B cell (primary cell): ENCODE data around the gene TBC1D10A. TPM values are rescaled to one million over a fixed set of nuclear protein-coding genes. Genes with fewer than 3 reads are reported as not detected.
A peak's percentile ranks its signal among the peaks of the same experiment; 100 is the strongest.

Experiments used
- ATAC-seq: fragments of 200-7000 bp; cut with Tn5 transposase; one replicate; pipeline ENCODE4 v1.10.0; 2021; ENCODE audit warnings: low read depth, mild to moderate bottlenecking, moderate number of reproducible peaks, moderate library complexity
- CTCF ChIA-PET: fragments of 350-600 bp; sonication (Branson Sonifier 250); formaldehyde crosslinking; loops from one replicate; lab custom pipeline; 2021; ENCODE audit warnings: antibody characterized with exemption, inconsistent platforms; lab: Charles Lee
- POLR2A ChIA-PET: fragments of 350-600 bp; sonication (Branson Sonifier 250); formaldehyde crosslinking; loops from one replicate; lab custom pipeline; 2021; ENCODE audit warnings: antibody characterized with exemption; lab: Charles Lee
- DNase-seq: peaks from one replicate; pipeline ENCODE4 v3.0.0; 2013
- H2AFZ ChIP-seq: 2 replicates; pipeline ENCODE4 v1.6.1; 2012; ENCODE audit warnings: mild to moderate bottlenecking, low read depth, low read length; ENCODE audit not compliant: insufficient read depth, poor library complexity, severe bottlenecking
- H3K27ac ChIP-seq, 2 donors: 1 replicate in 1 of 2; 2 replicates in 1 of 2; pipeline ENCODE4 v1.5.1; 2012 to 2013; ENCODE audit warnings: low read length in 2 of 2, mild to moderate bottlenecking in 2 of 2, moderate library complexity in 1 of 2
- H3K27me3 ChIP-seq, 4 experiments: fragments of 200-600 bp in 1 of 4; sonication (generic) in 1 of 4; replicated peaks in 1 of 4; 1 replicate in 2 of 4; 2 replicates in 2 of 4; pipeline versions ENCODE4 v1.6.1 to v1.7.0; 2013 to 2016; ENCODE audit warnings: low read length in 3 of 4, mild to moderate bottlenecking in 2 of 4, mixed read lengths in 1 of 4, moderate library complexity in 1 of 4; ENCODE audit not compliant: insufficient read depth in 4 of 4, control insufficient read depth in 3 of 4; ENCODE audit errors: control extremely low read depth in 1 of 4
- H3K36me3 ChIP-seq, 2 experiments: replicated peaks in 1 of 2; 1 replicate in 1 of 2; 2 replicates in 1 of 2; pipeline versions ENCODE4 v1.6.1 to v1.7.1; 2013; ENCODE audit warnings: low read length in 1 of 2; ENCODE audit not compliant: insufficient read depth in 2 of 2, control insufficient read depth in 1 of 2; ENCODE audit errors: control extremely low read depth in 1 of 2, extremely low read depth in 1 of 2
- H3K4me1 ChIP-seq, 2 donors: fragments of 200-600 bp in 1 of 2; sonication (generic) in 1 of 2; 1 replicate in 1 of 2; 2 replicates in 1 of 2; pipeline versions ENCODE4 v1.5.1 to v1.6.1; 2013 to 2017; ENCODE audit warnings: low read length in 2 of 2; ENCODE audit not compliant: control insufficient read depth in 2 of 2, insufficient read depth in 2 of 2
- H3K4me2 ChIP-seq: replicated peaks from 2 replicates; pipeline ENCODE3; 2012; ENCODE audit warnings: mild to moderate bottlenecking, low read depth, low read length; ENCODE audit not compliant: poor library complexity, severe bottlenecking
- H3K4me3 ChIP-seq, 5 experiments: fragments of 200-600 bp in 1 of 5; sonication (generic) in 1 of 5; 1 replicate in 3 of 5; 2 replicates in 2 of 5; pipeline versions ENCODE4 v1.5.1 to v1.7.0; 2011 to 2016; ENCODE audit warnings: low read length in 4 of 5, mild to moderate bottlenecking in 4 of 5, low read depth in 2 of 5, control low read depth in 1 of 5, moderate library complexity in 1 of 5; ENCODE audit not compliant: insufficient read depth in 1 of 5; ENCODE audit errors: control extremely low read depth in 1 of 5, extremely low read depth in 1 of 5
- H3K79me2 ChIP-seq: fragments of 200-600 bp; sonication (generic); one replicate; pipeline ENCODE4 v1.6.0; 2016; ENCODE audit warnings: low read length; ENCODE audit not compliant: control insufficient read depth, insufficient read depth
- H3K9ac ChIP-seq: fragments of 200-600 bp; sonication (generic); 2 replicates; pipeline ENCODE4 v1.6.1; 2017; ENCODE audit warnings: mild to moderate bottlenecking, low read length, moderate library complexity
- H3K9me3 ChIP-seq, 3 donors: one replicate each; pipeline versions ENCODE4 v1.6.1 to v1.7.1; 2013; ENCODE audit warnings: low read length in 2 of 3; ENCODE audit not compliant: control insufficient read depth in 2 of 3, insufficient read depth in 1 of 3; ENCODE audit errors: control extremely low read depth in 1 of 3
- H4K20me1 ChIP-seq: 2 replicates; pipeline ENCODE4 v1.6.0; 2012; ENCODE audit warnings: mild to moderate bottlenecking, low read length; ENCODE audit not compliant: insufficient read depth, control insufficient read depth, poor library complexity, severe bottlenecking
- H3K27ac Mint-ChIP-seq: one replicate; pipeline ENCODE4 v1.8.0; 2021; ENCODE audit warnings: mixed read lengths
- H3K27me3 Mint-ChIP-seq: one replicate; pipeline ENCODE4 v1.8.0; 2021; ENCODE audit warnings: mixed read lengths
- H3K4me1 Mint-ChIP-seq: one replicate; pipeline ENCODE4 v1.8.0; 2021; ENCODE audit warnings: mixed read lengths
- H3K4me3 Mint-ChIP-seq: one replicate; pipeline ENCODE4 v1.8.0; 2021; ENCODE audit warnings: mixed read lengths
- H3K9me3 Mint-ChIP-seq: one replicate; pipeline ENCODE4 v1.8.0; 2022; ENCODE audit warnings: mixed read lengths; ENCODE audit not compliant: insufficient read depth
- EZH2 ChIP-seq: IDR thresholded peaks from 2 replicates; pipeline ENCODE4 v1.6.1; 2012; ENCODE audit warnings: borderline replicate concordance, low read depth, mild to moderate bottlenecking, moderate library complexity, low read length; ENCODE audit not compliant: insufficient read depth, poor library complexity, severe bottlenecking
- WGBS: methylation state at CpG from one replicate; pipeline ENCODE4 v1.1.5; 2013; ENCODE audit warnings: missing lambda C conversion rate; ENCODE audit not compliant: insufficient coverage; 5-methylcytosine and 5-hydroxymethylcytosine counted together
- intact Hi-C: fragments of 100-400 bp; cut with micrococcal nuclease; formaldehyde crosslinking; loops from one replicate; pipeline ENCODE4 v1.10.0; 2022
- polyA plus RNA-seq: library from polyadenylated mRNA; depleted of rRNA; stranded (reverse); fragments of >200 nt; gene quantifications from 2 replicates; pipeline ENCODE4 v1.2.3, GENCODE V29; 2012
- total RNA-seq, 2 donors: library from RNA; stranded (reverse); fragments of 120-200 nt in 1 of 2; gene quantifications; 1 replicate in 1 of 2; 2 replicates in 1 of 2; pipeline versions ENCODE4 v1.2.3 to v1.2.4, GENCODE V29; 2013 to 2022
- TF ChIP-seq, protein P1 (sequence below): fragments of 200-600 bp; IDR thresholded peaks from one replicate; pipeline ENCODE4 v1.8.0; 2022; ENCODE audit warnings: antibody characterized with exemption, mild to moderate bottlenecking

Gene TBC1D10A
- total and polyA plus RNA-seq, 2 donors (not counting 1 experiment from before 2014, with no cell fraction given) = 45.2 to 58.4 TPM

DNA sequence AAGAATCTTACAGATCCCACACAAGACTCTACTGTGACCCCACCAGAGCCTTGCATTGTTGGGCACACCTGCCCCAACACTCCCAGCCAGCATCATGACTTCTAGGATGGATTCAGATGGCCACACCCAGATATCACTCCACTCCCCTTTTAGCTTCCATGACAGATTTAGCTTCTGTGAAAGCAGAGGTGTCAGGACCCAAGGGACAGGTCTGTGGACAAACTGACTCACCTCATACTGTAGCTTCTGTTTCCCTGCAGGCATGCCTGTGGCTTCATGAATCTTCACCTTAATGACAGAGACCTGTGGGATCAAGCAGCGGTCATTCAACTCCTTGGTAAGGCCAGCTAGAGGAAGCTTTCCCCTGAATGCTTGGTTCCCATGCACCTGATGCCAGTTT lies 8.5 kb upstream of the TBC1D10A start:
- 100% methylated on average over 1 of the region's 1 CpG for WGBS
- no peak overlapping the region for H3K27ac ChIP-seq

DNA sequence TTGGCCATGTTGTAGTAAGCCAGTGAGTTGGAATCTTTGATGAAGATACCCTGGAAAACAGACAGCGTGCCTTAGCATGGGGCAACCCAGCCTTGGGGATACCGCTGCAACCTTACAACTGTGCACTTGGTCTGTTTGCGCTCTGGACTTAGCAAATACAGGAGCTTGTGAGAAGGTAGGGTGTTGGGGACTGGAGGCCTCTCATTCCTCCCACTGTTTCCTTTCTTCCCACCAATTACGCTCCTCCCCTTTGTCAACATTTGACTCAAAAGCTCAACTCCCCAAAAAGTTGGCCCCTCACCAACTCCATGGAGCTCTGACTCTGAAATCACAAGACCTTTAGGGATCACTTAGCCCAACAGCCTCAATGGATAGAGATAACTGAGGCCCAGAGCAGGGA lies 7.9 kb upstream of the TBC1D10A start:
- H3K9me3 Mint-ChIP-seq = no peaks in the 10 kb centered on the region
- Histone ChIP-seq H3K27ac (no peak overlapping the region), H3K9me3 (no peaks in the 10 kb centered on the region), H3K4me3 (no peak overlapping the region), H3K9ac (no peak overlapping the region), H3K27me3 (no peaks in the 10 kb centered on the region), H2AFZ (no peak overlapping the region), H3K79me2 (no peaks in the 10 kb centered on the region), H4K20me1 (peaks cover 18% of the 10 kb centered on the region), H3K36me3 (peaks cover 3 to 77% of the 10 kb centered on the region in 2 experiments), H3K4me1 (no peaks in the 10 kb centered on the region), H3K4me2 (no peak overlapping the region)
- no peaks in the 10 kb centered on the region for H3K4me1 Mint-ChIP-seq
- intact Hi-C loops = no loop called here
- ChIA-PET CTCF (interaction anchor here (1.4 to 2.9 kb wide), 2 partner anchors 46 to 51 kb away, joined by 3 to 14 read pairs; partner anchors contain the start of gene CASTOR1), POLR2A (no interaction called here)
- DNase-seq (no peak), ATAC-seq (no peak)
- no peaks in the 10 kb centered on the region for H3K27me3 Mint-ChIP-seq
- no peak overlapping the region for H3K27ac Mint-ChIP-seq
- TF ChIP-seq, protein P1, sequence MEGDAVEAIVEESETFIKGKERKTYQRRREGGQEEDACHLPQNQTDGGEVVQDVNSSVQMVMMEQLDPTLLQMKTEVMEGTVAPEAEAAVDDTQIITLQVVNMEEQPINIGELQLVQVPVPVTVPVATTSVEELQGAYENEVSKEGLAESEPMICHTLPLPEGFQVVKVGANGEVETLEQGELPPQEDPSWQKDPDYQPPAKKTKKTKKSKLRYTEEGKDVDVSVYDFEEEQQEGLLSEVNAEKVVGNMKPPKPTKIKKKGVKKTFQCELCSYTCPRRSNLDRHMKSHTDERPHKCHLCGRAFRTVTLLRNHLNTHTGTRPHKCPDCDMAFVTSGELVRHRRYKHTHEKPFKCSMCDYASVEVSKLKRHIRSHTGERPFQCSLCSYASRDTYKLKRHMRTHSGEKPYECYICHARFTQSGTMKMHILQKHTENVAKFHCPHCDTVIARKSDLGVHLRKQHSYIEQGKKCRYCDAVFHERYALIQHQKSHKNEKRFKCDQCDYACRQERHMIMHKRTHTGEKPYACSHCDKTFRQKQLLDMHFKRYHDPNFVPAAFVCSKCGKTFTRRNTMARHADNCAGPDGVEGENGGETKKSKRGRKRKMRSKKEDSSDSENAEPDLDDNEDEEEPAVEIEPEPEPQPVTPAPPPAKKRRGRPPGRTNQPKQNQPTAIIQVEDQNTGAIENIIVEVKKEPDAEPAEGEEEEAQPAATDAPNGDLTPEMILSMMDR = no peak
- WGBS = no CpG with 5 or more reads among the region's 4 CpGs
- H3K4me3 Mint-ChIP-seq = no peak overlapping the region

More for the DNA sequence above, 8.5 kb upstream of the TBC1D10A start:
- H3K4me2 ChIP-seq = no peak overlapping the region
- peaks cover 18% of the 10 kb centered on the region for H4K20me1 ChIP-seq
- H3K27me3 Mint-ChIP-seq = no peaks in the 10 kb centered on the region
- no peaks in the 10 kb centered on the region for H3K9me3 ChIP-seq
- ChIA-PET POLR2A (no interaction called here), CTCF (interaction anchor here (1.4 to 2.9 kb wide), 2 partner anchors 47 to 51 kb away, joined by 3 to 14 read pairs; partner anchors contain the start of gene CASTOR1)
- no peak for TF ChIP-seq EZH2
- TF ChIP-seq, protein P1 = no peak
- H2AFZ ChIP-seq = no peak overlapping the region
- intact Hi-C loops = no loop called here
- H3K36me3 ChIP-seq = peaks cover 4 to 83% of the 10 kb centered on the region in 2 experiments
- DNase-seq (no peak), ATAC-seq (no peak)
- no peaks in the 10 kb centered on the region for H3K79me2 ChIP-seq
- H3K27me3 ChIP-seq = no peaks in the 10 kb centered on the region
- H3K4me1 ChIP-seq = no peaks in the 10 kb centered on the region
- H3K9me3 Mint-ChIP-seq = no peaks in the 10 kb centered on the region
- H3K27ac Mint-ChIP-seq = peak overlapping the region; percentile 37
- no peak overlapping the region for H3K4me3 Mint-ChIP-seq
- no peak overlapping the region for H3K4me3 ChIP-seq
- H3K4me1 Mint-ChIP-seq = no peaks in the 10 kb centered on the region
- no peak overlapping the region for H3K9ac ChIP-seq
